HepG2 (cell line): ENCODE measurements around the gene ATP8A1.

Experiments
- BCL6 ChIP-seq: IDR thresholded peaks from 2 replicates; pipeline ENCODE4 v1.6.1; 2016; ENCODE audit warnings: missing genetic modification reagents, missing compliant biosample characterization
- ELF4 ChIP-seq: sonication (generic); formaldehyde crosslinking; IDR thresholded peaks from 2 replicates; pipeline ENCODE4 v1.5.0; 2020; ENCODE audit warnings: missing genetic modification reagents, mild to moderate bottlenecking, moderate library complexity, borderline replicate concordance
- MYNN ChIP-seq: sonication (generic); formaldehyde crosslinking; IDR thresholded peaks from 2 replicates; pipeline ENCODE4 v1.4.0; 2020; ENCODE audit warnings: mild to moderate bottlenecking, low read depth, missing genetic modification reagents
- NR3C1 ChIP-seq: sonication (generic); formaldehyde crosslinking; IDR thresholded peaks from 2 replicates; pipeline ENCODE4 v1.4.0; 2020; ENCODE audit warnings: missing genetic modification reagents
- PHF20 ChIP-seq: sonication (generic); formaldehyde crosslinking; IDR thresholded peaks from 2 replicates; pipeline ENCODE4 v1.5.0; 2020; ENCODE audit warnings: mild to moderate bottlenecking, missing genetic modification reagents
- RFX5 ChIP-seq: IDR thresholded peaks from 2 replicates; pipeline ENCODE4 v1.6.1; 2011; ENCODE audit warnings: low read depth, low read length, improper control_type of control experiment
- ZNF12 ChIP-seq: sonication (generic); formaldehyde crosslinking; IDR thresholded peaks from 2 replicates; pipeline ENCODE4 v1.5.0; 2020; ENCODE audit warnings: missing genetic modification reagents
- ZNF331 ChIP-seq: sonication (generic); formaldehyde crosslinking; IDR thresholded peaks from 2 replicates; pipeline ENCODE4 v1.4.0; 2020; ENCODE audit warnings: missing genetic modification reagents
- ZNF773 ChIP-seq: sonication (generic); formaldehyde crosslinking; IDR thresholded peaks from 2 replicates; pipeline ENCODE4 v1.4.0; 2020; ENCODE audit warnings: missing genetic modification reagents, borderline replicate concordance
- TF ChIP-seq, protein P1 (sequence below): sonication (generic); formaldehyde crosslinking; IDR thresholded peaks from 2 replicates; pipeline ENCODE4 v1.4.0; 2020; ENCODE audit warnings: missing genetic modification reagents
- TF ChIP-seq, protein P2 (sequence below): sonication (generic); formaldehyde crosslinking; IDR thresholded peaks from 2 replicates; pipeline ENCODE4 v1.5.0; 2020; ENCODE audit warnings: mild to moderate bottlenecking, missing genetic modification reagents, moderate library complexity

DNA sequence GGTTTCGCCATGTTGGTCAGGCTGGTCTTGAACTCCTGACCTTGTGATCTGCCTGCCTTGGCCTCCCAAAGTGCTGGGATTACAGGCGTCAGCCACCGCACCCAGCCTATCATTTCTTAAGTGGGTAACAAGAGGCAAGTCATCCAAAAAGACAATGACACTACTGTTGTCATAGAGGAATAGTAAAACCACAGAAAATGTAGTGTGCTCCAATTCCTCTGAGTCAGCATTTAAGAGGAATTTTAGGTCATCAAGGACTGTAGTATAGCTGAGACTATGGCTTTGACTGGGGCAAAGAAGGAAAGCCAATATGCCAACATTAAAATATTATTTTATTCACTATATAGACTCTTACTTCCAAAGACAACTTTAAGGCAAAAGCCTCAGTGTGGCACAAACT lies 48.4 kb downstream of the ATP8A1 start:
- no peak for TF ChIP-seq ELF4 (CRISPR knock-in tag)
- no peak for TF ChIP-seq BCL6
- TF ChIP-seq ZNF773 (CRISPR knock-in tag), result no peak
- TF ChIP-seq ZNF12 (CRISPR knock-in tag), result no peak
- no peak for TF ChIP-seq RFX5
- no peak for TF ChIP-seq PHF20 (CRISPR knock-in tag)
- TF ChIP-seq ZNF331 (CRISPR knock-in tag), result no peak
- no peak for TF ChIP-seq NR3C1 (CRISPR knock-in tag)
- TF ChIP-seq, protein P1, sequence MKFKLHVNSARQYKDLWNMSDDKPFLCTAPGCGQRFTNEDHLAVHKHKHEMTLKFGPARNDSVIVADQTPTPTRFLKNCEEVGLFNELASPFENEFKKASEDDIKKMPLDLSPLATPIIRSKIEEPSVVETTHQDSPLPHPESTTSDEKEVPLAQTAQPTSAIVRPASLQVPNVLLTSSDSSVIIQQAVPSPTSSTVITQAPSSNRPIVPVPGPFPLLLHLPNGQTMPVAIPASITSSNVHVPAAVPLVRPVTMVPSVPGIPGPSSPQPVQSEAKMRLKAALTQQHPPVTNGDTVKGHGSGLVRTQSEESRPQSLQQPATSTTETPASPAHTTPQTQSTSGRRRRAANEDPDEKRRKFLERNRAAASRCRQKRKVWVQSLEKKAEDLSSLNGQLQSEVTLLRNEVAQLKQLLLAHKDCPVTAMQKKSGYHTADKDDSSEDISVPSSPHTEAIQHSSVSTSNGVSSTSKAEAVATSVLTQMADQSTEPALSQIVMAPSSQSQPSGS (CRISPR knock-in tag), result no peak
- TF ChIP-seq, protein P2, sequence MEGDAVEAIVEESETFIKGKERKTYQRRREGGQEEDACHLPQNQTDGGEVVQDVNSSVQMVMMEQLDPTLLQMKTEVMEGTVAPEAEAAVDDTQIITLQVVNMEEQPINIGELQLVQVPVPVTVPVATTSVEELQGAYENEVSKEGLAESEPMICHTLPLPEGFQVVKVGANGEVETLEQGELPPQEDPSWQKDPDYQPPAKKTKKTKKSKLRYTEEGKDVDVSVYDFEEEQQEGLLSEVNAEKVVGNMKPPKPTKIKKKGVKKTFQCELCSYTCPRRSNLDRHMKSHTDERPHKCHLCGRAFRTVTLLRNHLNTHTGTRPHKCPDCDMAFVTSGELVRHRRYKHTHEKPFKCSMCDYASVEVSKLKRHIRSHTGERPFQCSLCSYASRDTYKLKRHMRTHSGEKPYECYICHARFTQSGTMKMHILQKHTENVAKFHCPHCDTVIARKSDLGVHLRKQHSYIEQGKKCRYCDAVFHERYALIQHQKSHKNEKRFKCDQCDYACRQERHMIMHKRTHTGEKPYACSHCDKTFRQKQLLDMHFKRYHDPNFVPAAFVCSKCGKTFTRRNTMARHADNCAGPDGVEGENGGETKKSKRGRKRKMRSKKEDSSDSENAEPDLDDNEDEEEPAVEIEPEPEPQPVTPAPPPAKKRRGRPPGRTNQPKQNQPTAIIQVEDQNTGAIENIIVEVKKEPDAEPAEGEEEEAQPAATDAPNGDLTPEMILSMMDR (CRISPR knock-in tag), result no peak
- no peak for TF ChIP-seq MYNN (CRISPR knock-in tag)
